ENCODE data around the gene GID8.

GID8 gene

GRCh38 chr20:62986257-62986800, 48.4 kb downstream of the GID8 start:
- no peak for DNase-seq (ENCODE audit: low read depth)

DNA sequence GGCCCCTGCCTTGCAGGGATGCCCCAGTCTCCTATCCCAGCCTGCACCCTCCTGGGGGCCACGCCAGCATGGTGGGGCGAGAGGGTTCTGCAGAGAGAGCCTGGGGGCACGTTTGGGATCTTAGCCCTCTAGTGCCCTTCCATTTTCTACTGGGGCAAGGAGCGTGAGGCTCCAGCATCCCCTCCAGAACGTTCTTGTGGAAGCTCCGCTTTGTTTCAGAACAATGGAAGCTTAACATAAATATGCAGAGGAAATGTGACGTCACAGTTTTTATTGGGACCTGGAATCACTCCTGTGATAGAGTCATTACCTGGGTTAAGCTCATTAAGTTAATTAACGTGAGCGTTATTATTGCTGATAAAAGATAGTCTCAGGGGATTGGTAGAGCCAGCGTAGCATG, 49.2 kb downstream of the GID8 start:
- no peak for DNase-seq (ENCODE audit: low read depth)

- no peak for DNase-seq (ENCODE audit: low read depth)
These were observed 51.3 kb downstream of the GID8 start for GRCh38 chr20:62989201-62989601.

DNA sequence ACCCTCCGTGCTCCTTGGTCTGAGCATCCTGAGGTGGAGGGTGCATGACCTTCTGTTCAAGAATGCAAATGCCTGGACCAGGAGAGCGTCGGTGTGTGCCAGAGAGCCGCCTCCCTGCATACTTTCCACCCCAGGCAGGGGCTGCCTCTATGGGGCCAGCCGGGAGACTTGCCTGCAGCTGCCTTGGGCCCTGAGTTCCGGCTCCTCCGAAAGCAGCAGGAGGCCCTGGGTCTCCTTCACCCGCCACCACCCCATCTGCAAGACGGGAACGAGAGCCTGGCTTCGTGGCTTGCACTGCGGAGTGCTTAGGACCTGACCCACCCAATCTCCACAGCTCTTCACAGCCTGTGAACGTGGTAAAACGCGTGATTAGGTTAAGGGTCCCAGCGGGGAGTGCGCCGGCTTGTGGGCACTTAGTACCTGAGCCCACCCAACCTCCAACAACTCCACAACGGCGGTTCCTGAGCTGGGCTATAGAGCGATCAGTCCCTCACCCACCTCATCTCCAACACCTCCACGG, 52.4 kb downstream of the GID8 start:
- DNase-seq (ENCODE audit: low read depth) = no peak

- no peak for DNase-seq (ENCODE audit: low read depth)
These were observed 53.4 kb downstream of the GID8 start for GRCh38 chr20:62991196-62991807.

DNA sequence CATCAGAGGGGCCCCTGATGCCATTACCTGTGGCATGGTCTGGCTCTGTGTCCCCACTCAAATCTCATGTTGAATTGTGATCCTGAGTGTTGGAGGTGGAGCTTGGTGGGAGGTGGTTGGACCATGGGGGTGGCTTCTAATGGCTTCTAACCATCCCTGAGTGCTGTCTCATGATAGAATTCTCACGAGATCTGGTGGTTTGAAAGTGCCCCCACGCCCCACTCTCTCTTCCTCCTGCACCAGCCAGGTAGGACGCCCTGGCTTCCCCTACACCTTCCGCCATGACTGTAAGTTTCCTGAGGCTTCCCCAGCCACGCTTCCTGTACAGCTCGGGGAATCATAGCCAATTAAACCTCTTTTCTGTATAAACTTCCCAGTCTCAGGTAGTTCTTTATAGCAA, 53.9 kb downstream of the GID8 start:
- no peak for DNase-seq (ENCODE audit: low read depth)

DNA sequence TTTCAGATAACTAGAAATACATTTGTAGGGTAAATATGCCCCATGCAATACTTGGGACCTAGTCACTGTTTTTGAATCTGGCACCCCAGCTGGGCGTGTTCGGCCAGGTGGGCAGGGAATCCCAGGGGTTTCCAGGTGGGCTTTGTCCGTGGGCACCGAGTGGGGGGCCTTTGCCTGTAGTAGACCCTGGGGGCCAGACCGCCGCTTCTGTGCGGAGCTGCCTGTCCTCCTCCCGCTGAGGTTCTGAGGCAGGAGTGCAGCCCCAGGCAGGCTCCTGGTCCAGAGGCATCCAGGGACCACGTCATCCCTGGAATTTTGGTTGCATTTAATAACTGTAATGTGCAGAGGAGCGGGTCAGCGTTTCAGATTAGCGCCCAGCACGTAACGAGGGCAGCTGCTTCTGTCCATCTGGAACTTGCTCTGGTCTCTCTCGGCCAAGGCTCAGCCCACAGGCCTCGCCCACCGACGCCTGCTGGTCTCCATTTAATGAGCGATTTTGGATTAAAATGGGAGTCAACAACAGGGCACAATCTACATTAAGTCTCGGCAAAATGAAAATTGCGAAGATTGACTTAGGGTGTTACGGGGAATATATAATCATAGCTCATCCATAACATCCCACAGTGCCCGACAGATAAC, 56.0 kb downstream of the GID8 start:
- no peak for DNase-seq (ENCODE audit: low read depth)

- no peak for DNase-seq (ENCODE audit: low read depth)
These were observed 56.9 kb downstream of the GID8 start for GRCh38 chr20:62994869-62995281.

GRCh38 chr20:62995481-62995880, 57.5 kb downstream of the GID8 start:
- DNase-seq (ENCODE audit: low read depth) = no peak

DNA sequence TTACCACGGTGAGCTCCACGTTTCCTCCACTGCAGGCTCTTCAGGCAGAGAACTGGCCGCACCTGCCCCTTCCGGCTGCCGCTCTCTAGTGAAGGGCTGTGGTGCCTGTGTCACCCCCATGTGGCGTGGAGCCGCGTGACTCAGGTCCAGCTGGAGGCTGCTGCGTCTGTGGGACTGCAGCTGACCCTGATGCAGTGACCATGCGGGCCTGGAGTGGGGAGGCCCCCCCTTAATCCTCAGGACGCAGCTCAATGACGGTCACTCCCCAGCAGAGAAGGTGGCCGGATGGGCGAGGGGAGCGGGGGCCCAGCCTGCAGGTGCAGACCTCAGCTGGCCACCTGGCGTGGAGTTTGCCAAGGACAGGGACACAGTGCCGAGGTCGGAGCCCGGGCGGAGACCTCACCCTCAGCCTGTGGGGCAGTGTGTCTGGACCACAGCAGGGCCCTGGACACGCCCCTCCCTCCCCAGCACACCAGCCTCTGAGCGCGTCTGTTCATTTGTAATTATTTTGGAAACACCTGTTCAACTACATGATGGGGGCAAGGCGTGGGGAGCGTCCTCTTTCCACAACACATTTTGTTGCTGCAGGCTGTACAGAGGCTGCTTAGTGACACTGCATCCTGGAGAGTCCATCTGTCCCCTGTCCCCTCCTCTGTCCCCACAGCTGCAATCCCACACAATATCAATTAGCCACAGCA, 58.1 kb downstream of the GID8 start:
- no peak for DNase-seq (ENCODE audit: low read depth)

GRCh38 chr20:62996596-62996982, 58.6 kb downstream of the GID8 start:
- no peak for DNase-seq (ENCODE audit: low read depth)

- no peak for DNase-seq (ENCODE audit: low read depth)
These were observed 59.6 kb downstream of the GID8 start for GRCh38 chr20:62997417-62998035.
